Duodenal mucosa (tissue), 2 donors: ENCODE measurements around the gene IMP4.
A peak's percentile ranks its signal among the peaks of the same experiment; 100 is the strongest.
"Not testable (repeated sequence)": the region's sequence is repeated elsewhere in the genome, so short reads cannot be mapped to it uniquely, and the experiment has no call there.

ENCODE experiments used
- H3K27ac ChIP-seq: one replicate; pipeline ENCODE4 v1.7.0; 2013; ENCODE audit warnings: low read depth, low read length
- H3K27me3 ChIP-seq, 2 donors: one replicate each; pipeline ENCODE4 v1.7.0; 2013; ENCODE audit warnings: low read length in 2 of 2, control low read depth in 1 of 2; ENCODE audit not compliant: insufficient read depth in 2 of 2, control insufficient read depth in 1 of 2
- H3K36me3 ChIP-seq, 2 donors: one replicate each; pipeline ENCODE4 v1.7.0; 2013; ENCODE audit warnings: low read length in 2 of 2, control low read depth in 1 of 2; ENCODE audit not compliant: insufficient read depth in 2 of 2, control insufficient read depth in 1 of 2
- H3K4me1 ChIP-seq, 2 donors: one replicate each; pipeline ENCODE4 v1.7.0; 2013; ENCODE audit warnings: low read length in 2 of 2, control low read depth in 1 of 2; ENCODE audit not compliant: insufficient read depth in 2 of 2, control insufficient read depth in 1 of 2
- H3K4me3 ChIP-seq, 2 donors: one replicate each; pipeline ENCODE4 v1.7.0; 2013; ENCODE audit warnings: low read length in 2 of 2, low read depth in 1 of 2
- H3K9ac ChIP-seq, 2 donors: one replicate each; pipeline ENCODE4 v1.7.0; 2013; ENCODE audit warnings: low read length in 2 of 2, low read depth in 1 of 2
- H3K9me3 ChIP-seq, 2 donors: one replicate each; pipeline ENCODE4 v1.7.0; 2013; ENCODE audit warnings: low read length in 2 of 2, control low read depth in 1 of 2; ENCODE audit not compliant: control insufficient read depth in 1 of 2

The IMP4 gene

DNA sequence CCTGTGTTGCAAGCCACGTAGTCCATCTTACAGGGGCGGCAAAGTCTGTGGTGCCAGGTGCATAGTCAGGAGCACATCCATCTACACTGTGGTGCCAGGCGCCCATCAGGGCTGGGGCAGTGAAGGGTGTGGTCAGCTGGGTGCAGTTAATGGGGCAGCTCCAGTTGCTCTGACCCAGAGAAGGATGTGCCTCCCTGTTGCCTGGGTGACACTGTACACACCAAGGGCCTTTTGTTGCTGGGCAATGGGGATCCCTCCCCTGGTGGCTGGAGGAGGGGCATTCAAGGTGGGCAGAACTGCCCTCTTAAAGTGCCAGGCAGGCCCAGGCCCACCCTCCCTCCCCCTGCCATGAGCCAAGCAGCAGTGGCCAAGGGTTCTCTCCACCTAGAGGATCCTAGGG, 28.3 kb upstream of the IMP4 start:
- H3K4me1 ChIP-seq: no peaks in the 10 kb centered on the region
- H3K9ac ChIP-seq: no peak overlapping the region
- H3K36me3 ChIP-seq: no peaks in the 10 kb centered on the region
- no peak overlapping the region for H3K4me3 ChIP-seq
- H3K9me3 ChIP-seq: no peaks in the 10 kb centered on the region
- H3K27me3 ChIP-seq: no peaks in the 10 kb centered on the region
- H3K27ac ChIP-seq: no peak overlapping the region

DNA sequence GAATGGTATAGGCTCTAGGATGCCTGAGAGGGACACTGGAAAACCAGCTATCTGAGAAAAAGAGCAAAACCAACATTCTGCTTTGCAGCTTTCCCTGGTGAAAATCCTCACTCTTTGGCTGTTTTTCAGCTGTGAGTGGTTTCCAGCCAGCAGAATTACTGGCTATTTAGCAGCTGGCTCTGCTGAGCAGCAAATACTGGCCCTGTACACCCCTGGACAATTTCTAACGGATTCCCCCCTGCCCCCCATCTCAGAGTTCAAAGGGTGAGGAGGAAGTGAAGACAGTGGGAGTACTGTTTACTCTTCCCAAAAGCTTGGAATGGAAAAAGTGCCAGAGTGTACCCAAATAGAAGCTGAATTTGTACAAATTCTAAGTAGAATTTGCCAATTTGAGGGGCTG, 26.1 kb upstream of the IMP4 start:
- Histone ChIP-seq H3K9ac (no peak overlapping the region), H3K27me3 (no peaks in the 10 kb centered on the region)

DNA sequence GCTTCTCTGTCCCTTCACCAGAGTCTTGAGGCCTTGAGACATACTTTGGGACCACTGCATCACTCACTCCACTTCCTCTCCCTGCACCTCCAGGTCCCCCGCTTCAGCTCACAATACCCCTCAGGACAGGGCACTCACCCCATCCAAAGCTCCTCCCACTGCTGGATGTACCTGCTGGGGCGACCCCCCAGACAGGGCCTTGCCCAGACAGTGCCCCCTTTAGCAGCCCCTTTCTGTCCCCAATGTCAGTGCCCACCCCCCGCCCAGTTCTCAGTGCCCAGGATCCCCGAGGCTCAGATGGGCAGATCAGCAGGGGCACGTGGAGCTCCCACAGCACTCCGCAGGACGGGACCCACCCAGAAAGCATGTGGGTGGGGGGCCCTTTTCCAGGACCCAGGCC, 23.8 kb upstream of the IMP4 start:
- Histone ChIP-seq H3K9ac (no peak overlapping the region), H3K9me3 (no peaks in the 10 kb centered on the region), H3K27ac (no peak overlapping the region), H3K27me3 (no peaks in the 10 kb centered on the region), H3K36me3 (no peaks in the 10 kb centered on the region), H3K4me3 (no peak overlapping the region), H3K4me1 (no peaks in the 10 kb centered on the region)

More for the DNA sequence above, 26.1 kb upstream of the IMP4 start:
- Histone ChIP-seq H3K4me3 (no peak overlapping the region), H3K27ac (no peak overlapping the region), H3K4me1 (no peaks in the 10 kb centered on the region), H3K36me3 (no peaks in the 10 kb centered on the region), H3K9me3 (no peaks in the 10 kb centered on the region)

DNA sequence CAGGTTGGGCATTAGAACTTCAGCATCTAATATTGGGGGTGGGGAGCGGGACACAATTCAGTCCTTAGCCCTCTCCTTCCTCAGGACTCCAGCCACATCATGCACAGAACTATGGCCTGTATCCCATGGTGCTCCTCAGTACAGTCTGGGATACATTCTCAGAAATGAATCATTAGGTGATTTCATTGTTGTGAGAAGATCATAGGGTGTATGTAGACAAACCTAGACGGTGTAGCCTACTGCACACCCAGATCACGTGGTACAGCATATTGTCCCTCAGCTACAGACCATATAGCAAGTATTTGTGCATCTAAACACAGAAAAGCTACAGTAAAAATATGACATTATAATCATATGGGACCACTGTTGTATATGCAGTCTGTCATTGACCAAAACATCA, 23.2 kb upstream of the IMP4 start:
- no peaks in the 10 kb centered on the region for H3K27me3 ChIP-seq
- no peaks in the 10 kb centered on the region for H3K36me3 ChIP-seq
- no peak overlapping the region for H3K4me3 ChIP-seq
- no peaks in the 10 kb centered on the region for H3K4me1 ChIP-seq
- no peak overlapping the region for H3K27ac ChIP-seq
- no peaks in the 10 kb centered on the region for H3K9me3 ChIP-seq
- H3K9ac ChIP-seq: no peak overlapping the region

DNA sequence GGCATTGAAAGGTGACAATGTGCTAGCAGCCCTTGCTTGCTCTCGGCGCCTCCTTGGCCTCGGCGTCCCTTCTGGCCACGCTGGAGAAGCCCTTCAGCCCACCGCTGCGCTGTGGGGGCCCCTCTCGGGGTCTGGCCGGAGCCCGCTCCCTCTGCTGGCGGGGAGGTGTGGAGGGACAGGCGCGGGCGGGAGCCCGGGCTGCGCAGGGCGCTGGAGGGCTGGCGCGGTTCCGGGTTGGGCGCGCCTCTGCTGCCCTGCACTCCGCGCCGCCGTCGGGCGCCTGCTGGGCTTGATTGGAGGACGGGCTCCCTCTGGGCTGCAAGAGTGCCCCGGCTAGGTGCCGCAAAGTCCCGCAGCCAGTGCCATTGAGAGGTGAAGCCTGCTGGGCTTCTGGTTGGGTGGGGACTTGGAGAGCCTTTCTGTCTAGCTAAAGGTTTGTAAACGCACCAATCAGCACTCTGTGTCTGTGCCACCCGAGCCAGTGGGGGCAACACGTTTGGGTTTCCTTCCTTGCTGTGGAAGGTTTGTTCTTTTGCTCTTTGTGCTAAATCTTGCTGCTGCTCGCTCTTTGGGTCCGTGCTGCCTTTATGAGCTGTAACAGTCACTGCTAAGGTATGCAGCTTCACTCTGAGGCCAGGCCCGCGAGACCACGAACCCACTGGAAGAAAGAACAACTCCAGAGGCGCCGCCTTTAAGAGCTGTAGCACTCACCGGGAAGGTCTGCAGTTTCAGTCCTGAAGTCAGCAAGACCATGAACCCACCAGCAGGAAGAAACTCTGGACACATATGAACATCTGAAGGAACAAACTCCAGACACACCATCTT, 14.8 kb upstream of the IMP4 start:
- Histone ChIP-seq H3K27ac (no peak overlapping the region), H3K9ac (no peak overlapping the region), H3K9me3 (no peaks in the 10 kb centered on the region), H3K4me1 (peaks cover 0 to 5% of the 10 kb centered on the region in 2 donors), H3K4me3 (no peak overlapping the region), H3K27me3 (peaks cover 4 to 10% of the 10 kb centered on the region in 2 donors), H3K36me3 (no peaks in the 10 kb centered on the region)

DNA sequence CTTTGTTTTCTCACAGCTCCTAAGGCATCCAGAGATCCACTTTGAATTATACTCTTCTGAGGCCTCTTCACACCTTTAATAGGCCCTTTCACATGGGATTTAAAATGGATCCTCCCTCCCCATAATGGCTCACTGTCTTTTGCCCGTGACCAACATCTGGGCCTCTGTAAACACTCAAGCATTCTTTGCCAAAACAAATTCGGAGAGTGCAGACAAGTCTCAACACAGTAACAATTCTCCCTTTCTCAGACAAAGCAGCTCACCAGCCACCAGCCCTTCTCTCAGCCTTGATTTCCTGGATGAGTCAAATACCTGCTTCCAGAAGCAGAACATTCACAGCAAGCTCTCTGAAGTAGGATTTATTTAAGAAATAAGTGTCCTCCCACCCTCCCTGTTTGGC, 14.0 kb upstream of the IMP4 start:
- Histone ChIP-seq H3K4me3 (no peak overlapping the region), H3K27ac (no peak overlapping the region), H3K9ac (no peak overlapping the region), H3K4me1 (peaks cover 0 to 5% of the 10 kb centered on the region in 2 donors), H3K27me3 (peaks cover 4 to 10% of the 10 kb centered on the region in 2 donors), H3K9me3 (no peaks in the 10 kb centered on the region), H3K36me3 (no peaks in the 10 kb centered on the region)

DNA sequence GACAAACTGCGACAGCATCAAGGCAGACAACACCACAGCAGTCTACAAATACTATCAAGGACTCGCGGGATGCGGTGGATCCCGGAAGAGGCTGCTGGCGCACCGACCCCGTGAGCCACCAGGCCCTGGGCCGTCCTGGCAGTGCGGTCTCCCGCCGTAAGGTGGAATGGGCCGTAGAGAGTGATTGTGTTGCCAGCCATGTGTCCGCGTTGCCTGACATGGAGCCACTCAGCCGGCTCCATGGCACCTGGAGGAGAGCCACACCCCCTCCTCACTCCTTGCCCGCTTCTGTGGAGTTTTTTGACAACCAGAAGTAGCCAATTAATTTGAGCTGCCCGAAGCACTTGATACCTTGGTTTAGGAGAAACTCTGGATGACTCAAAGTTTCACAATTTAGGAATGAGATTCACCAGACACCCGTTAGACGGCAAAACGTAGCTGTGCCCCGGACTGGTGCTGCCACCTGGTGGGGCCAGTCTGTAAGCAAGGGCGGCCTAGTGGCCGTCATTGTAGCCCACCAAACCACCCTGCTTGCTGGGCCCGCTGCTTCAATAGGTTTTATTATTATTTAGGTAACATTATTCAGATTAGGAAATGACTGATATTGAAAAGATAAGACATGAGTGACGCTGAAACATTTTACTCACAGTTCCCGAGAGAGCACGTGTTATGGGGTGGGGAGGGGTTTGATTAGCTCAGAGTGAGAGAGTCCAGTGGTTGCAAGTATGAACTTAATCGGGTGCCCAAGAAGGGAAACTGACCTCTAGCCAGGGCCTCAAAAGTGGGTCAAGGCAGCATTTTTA, 10.2 kb upstream of the IMP4 start:
- H3K36me3 ChIP-seq: no peaks in the 10 kb centered on the region
- no peak overlapping the region for H3K9ac ChIP-seq
- peak overlapping the region in 1 of 2 donors; percentile 2 for H3K4me3 ChIP-seq
- H3K27me3 ChIP-seq: peaks cover 4 to 10% of the 10 kb centered on the region in 2 donors
- no peak overlapping the region for H3K27ac ChIP-seq
- no peaks in the 10 kb centered on the region for H3K9me3 ChIP-seq
- H3K4me1 ChIP-seq: peaks cover 0 to 15% of the 10 kb centered on the region in 2 donors

DNA sequence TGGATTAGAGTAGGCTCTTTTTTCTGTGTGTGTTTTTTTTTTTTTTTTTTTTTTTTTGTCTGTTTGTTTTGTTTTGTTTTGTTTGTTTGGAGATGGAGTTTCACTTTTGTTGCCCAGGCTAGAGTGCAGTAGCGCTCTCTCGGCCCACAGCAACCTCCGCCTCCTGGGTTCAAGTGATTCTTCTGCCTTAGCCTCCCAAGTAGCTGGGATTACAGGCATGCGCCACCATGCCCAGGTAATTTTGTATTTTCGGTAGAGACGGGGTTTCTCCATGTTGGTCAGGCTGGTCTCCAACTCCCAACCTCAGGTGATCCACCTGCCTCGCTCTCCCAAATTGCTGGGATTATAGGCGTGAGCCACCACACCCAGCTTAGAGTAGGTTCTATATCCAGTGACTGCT, 9.4 kb upstream of the IMP4 start:
- H3K27ac ChIP-seq, H3K9ac ChIP-seq, H3K4me3 ChIP-seq, H3K9me3 ChIP-seq, H3K36me3 ChIP-seq: not testable (repeated sequence)
- Histone ChIP-seq H3K4me1 (peaks cover 0 to 15% of the 10 kb centered on the region in 2 donors), H3K27me3 (peaks cover 4 to 10% of the 10 kb centered on the region in 2 donors)

DNA sequence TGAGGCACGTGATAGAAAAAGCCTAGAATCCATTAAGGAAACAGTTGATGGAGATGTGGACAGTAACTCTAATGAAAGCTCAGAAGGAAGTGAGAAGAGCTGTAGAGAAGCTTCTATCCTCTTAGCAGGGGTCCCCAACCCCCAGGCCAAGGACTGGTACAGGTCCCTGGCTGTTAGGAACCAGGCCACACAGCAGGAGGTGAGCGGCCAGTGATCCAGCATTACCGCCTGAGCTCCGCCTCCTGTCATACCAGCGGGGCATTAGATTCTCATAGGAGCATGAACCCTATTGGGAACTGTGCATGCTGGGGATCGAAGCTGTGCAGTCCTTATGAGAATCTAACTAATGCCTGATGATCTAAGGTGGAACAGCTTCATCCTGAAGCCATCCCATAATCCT, 8.7 kb upstream of the IMP4 start:
- Histone ChIP-seq H3K36me3 (peaks cover 0 to 11% of the 10 kb centered on the region in 2 donors), H3K27ac (no peak overlapping the region), H3K27me3 (peaks cover 4 to 10% of the 10 kb centered on the region in 2 donors), H3K9ac (no peak overlapping the region), H3K4me3 (no peak overlapping the region), H3K4me1 (peaks cover 0 to 15% of the 10 kb centered on the region in 2 donors), H3K9me3 (no peaks in the 10 kb centered on the region)

DNA sequence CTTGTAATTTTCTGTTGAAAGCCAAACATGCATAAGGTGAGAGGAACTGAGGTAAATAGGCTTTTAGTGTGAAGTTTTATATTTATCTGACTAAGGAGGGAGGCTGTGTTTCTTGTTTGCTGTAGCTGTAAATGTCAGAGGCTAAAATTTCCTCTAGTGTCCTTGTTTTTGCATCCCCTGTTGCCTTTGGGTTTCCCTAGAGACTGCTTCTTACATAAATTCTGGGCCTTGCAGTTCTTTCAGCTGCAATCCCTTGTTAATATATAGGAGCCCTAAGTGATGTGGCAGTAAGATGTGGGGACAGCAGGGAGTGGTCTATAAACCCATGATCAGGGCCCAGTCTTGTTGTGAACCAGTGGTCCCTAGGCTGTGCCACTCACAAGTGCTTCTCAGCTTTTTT, 7.5 kb upstream of the IMP4 start:
- Histone ChIP-seq H3K4me3 (no peak overlapping the region), H3K9ac (no peak overlapping the region), H3K27ac (no peak overlapping the region), H3K27me3 (peaks cover 4 to 10% of the 10 kb centered on the region in 2 donors), H3K4me1 (peaks cover 0 to 15% of the 10 kb centered on the region in 2 donors), H3K36me3 (peaks cover 0 to 16% of the 10 kb centered on the region in 2 donors), H3K9me3 (no peaks in the 10 kb centered on the region)
